Ovary (tissue), 9 donors: ENCODE results near the gene MSX2. TPM values are rescaled to one million over a fixed set of nuclear protein-coding genes. Genes with fewer than 3 reads are reported as not detected.
A peak's percentile ranks its signal among the peaks of the same experiment; 100 is the strongest.

Experiments
- DNase-seq, 5 donors: peaks; one replicate each; pipeline ENCODE4 v3.0.0-alpha.2; 2019 to 2020
- H3K27ac ChIP-seq, 2 donors: fragments of 200-600 bp; one replicate each; pipeline versions ENCODE4 v1.5.1 to v1.8.0; 2019 to 2022
- H3K27me3 ChIP-seq: fragments of 200-600 bp; one replicate; pipeline ENCODE4 v1.8.0; 2022
- H3K36me3 ChIP-seq: fragments of 200-600 bp; sonication (generic); one replicate; pipeline ENCODE4 v1.5.1; 2019
- H3K4me1 ChIP-seq: one replicate; pipeline ENCODE4 v1.8.1; 2013; ENCODE audit warnings: mild to moderate bottlenecking, moderate library complexity; ENCODE audit not compliant: insufficient read depth
- H3K4me3 ChIP-seq: fragments of 200-600 bp; sonication (generic); one replicate; pipeline ENCODE4 v1.5.1; 2017
- H3K9me3 ChIP-seq, 2 donors: fragments of 200-600 bp in 1 of 2; sonication (generic) in 1 of 2; one replicate each; pipeline versions ENCODE4 v1.5.1 to v1.8.1; 2013 to 2019; ENCODE audit warnings: mild to moderate bottlenecking in 1 of 2, moderate library complexity in 1 of 2
- EP300 ChIP-seq: sonication (generic); formaldehyde crosslinking; IDR thresholded peaks from one replicate; pipeline ENCODE4 v1.6.1; 2017; ENCODE audit warnings: antibody characterized with exemption
- POLR2A ChIP-seq: fragments of 450-650 bp; IDR thresholded peaks from one replicate; pipeline ENCODE4 v1.6.1; 2017; ENCODE audit warnings: antibody characterized with exemption, mild to moderate bottlenecking, moderate library complexity
- WGBS, 3 donors: extraction: QIAGEN DNeasy Blood & Tissue Kit in 1 of 3; methylation state at CpG; one replicate each; pipeline versions ENCODE4 v1.1.5 to v1.1.7; 2013 to 2017; 5-methylcytosine and 5-hydroxymethylcytosine counted together
- intact Hi-C, 4 donors: fragments of 100-400 bp; cut with DNase I; formaldehyde crosslinking; loops; one replicate each; pipeline versions ENCODE4 v1.11.0 to v1.15.1; 2022 to 2023
- polyA plus RNA-seq, 2 donors: library from polyadenylated mRNA; stranded (reverse); fragments of 200-250 nt in 1 of 2; fragments of 350-450 nt in 1 of 2; fragmentation: Illumina TruSeq in 1 of 2; extraction: RNeasy Lipid Tissue Mini Kit (QIAGEN cat#74804) in 1 of 2; gene quantifications; one replicate each; pipeline ENCODE4 v1.2.3, GENCODE V29; 2013 to 2014
- total RNA-seq, 7 donors: library from RNA; depleted of rRNA in 2 of 7; stranded (reverse); fragments of >200 nt in 2 of 7; fragmentation: NEBNext Ultra II Directional in 3 of 7; extraction: Animal tissue kit (Norgen Biotek cat#: 25700) in 3 of 7; gene quantifications; one replicate each; pipeline versions ENCODE4 v1.1.0 to v1.2.4, GENCODE V29; 2016 to 2023
- TF ChIP-seq, protein P1 (sequence below), 3 donors: fragments of 450-650 bp in 2 of 3; fragments of 200-600 bp in 1 of 3; IDR thresholded peaks; one replicate each; pipeline versions ENCODE4 v1.5.1 to v1.8.0; 2016 to 2022; ENCODE audit warnings: antibody characterized with exemption in 3 of 3, mild to moderate bottlenecking in 1 of 3
- donor health status: DM: no; HTN: no; CAD: no; lungs with moderate emphysema.
- donor health status: DM: no; HTN: no; CAD: no.
- donor health status: Bipolar disorder and iron deficiency.
- donor health status: DM: yes; HTN: yes; CAD: no.
- donor health status: DM: no; HTN: no; CAD: no.
- donor health status: DM: yes; HTN: yes; CAD: no.

The MSX2 gene
- total and polyA plus RNA-seq, 9 donors: 0.24 to 0.83 (median 0.47) TPM; not detected in 3

GRCh38 chr5:174750711-174751110 is 26.3 kb downstream of the MSX2 start:
- Histone ChIP-seq H3K4me1 (no peaks in the 10 kb centered on the region), H3K9me3 (no peaks in the 10 kb centered on the region), H3K36me3 (no peaks in the 10 kb centered on the region), H3K27ac (no peak overlapping the region), H3K27me3 (no peaks in the 10 kb centered on the region), H3K4me3 (peak overlapping the region; percentile 20)
- DNase-seq: no peak
- no peak for TF ChIP-seq EP300
- TF ChIP-seq, protein P1, sequence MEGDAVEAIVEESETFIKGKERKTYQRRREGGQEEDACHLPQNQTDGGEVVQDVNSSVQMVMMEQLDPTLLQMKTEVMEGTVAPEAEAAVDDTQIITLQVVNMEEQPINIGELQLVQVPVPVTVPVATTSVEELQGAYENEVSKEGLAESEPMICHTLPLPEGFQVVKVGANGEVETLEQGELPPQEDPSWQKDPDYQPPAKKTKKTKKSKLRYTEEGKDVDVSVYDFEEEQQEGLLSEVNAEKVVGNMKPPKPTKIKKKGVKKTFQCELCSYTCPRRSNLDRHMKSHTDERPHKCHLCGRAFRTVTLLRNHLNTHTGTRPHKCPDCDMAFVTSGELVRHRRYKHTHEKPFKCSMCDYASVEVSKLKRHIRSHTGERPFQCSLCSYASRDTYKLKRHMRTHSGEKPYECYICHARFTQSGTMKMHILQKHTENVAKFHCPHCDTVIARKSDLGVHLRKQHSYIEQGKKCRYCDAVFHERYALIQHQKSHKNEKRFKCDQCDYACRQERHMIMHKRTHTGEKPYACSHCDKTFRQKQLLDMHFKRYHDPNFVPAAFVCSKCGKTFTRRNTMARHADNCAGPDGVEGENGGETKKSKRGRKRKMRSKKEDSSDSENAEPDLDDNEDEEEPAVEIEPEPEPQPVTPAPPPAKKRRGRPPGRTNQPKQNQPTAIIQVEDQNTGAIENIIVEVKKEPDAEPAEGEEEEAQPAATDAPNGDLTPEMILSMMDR (IDR thresholded peaks at IDR 0.05): no peak
- 0 to 1% (median 1%) methylated on average over 3 of the region's 3 CpGs for WGBS, 3 donors
- intact Hi-C loops: no loop called here

DNA sequence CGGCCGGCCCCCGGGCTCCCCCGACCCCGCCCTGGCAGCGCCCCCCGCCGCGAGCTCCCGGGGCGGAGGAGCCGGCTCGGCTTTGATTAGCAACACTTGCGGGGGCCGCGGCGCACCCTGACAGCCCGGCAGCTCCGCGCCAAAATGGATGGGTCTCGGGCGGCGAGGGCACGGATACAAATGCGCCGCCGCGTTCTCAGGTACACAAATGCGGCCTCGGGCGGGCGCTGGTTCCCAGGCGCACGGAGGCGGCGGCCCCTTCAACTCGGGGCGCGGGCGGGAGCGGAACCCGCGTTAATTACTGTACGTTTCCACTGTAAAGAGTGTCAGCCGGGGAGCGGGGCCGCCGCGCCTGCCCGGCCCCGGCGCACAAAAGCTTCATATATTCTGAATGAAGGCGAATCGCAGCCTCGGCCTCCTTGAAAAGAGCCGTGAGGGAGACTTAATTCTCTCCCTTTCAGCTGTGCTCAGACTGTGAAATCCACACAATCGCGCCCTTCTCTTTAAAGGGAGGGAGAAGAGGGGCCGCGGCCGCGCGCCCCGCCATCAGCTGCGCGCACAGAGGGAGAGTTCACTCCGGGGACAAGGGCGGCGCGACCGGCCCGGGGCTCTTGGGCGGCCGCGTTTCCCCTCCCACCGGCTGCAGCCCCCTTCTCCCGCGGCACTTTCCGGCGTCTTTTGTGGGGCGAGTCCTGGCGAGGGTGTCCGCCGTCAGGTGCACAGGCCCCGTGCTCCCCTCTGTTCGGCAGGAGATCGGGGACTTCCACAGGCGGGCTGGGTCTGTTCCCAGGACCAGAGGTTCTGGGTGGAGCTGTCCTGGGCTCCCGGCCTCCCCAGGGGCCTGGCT is 27.0 kb downstream of the MSX2 start:
- H3K4me3 ChIP-seq: peak overlapping the region; percentile 20
- no peak for DNase-seq
- TF ChIP-seq POLR2A (no peak), EP300 (no peak)
- TF ChIP-seq, protein P1 (IDR thresholded peaks at IDR 0.05): no peak
- intact Hi-C loops: no loop called here
- H3K4me1 ChIP-seq: no peaks in the 10 kb centered on the region
- 1% methylated on average over 84 to 89 of the region's 89 CpGs for WGBS, 3 donors
- no peaks in the 10 kb centered on the region for H3K36me3 ChIP-seq
- no peak overlapping the region for H3K27ac ChIP-seq
- H3K9me3 ChIP-seq: no peaks in the 10 kb centered on the region
- H3K27me3 ChIP-seq: no peaks in the 10 kb centered on the region

DNA sequence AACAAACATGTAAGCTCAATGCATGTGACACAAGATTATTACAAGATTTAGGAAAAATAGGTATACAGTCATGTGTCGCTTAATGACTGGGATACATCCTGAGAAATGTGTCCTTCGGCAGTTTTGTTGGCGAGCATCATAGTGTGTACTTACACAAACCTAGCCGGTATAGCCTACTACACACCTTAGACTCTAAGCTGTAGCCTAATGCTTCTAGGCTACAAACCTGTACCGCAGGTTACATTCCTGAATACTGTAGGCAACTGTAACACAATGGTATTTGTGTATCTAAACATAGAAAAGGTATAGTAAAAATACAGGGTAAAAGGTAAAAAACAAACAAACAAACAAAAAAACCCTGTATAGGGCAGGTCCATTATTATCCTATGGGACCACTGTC is 27.7 kb downstream of the MSX2 start:
- H3K36me3 ChIP-seq: no peaks in the 10 kb centered on the region
- no peaks in the 10 kb centered on the region for H3K9me3 ChIP-seq
- TF ChIP-seq, protein P1 (IDR thresholded peaks at IDR 0.05): no peak
- intact Hi-C loops: no loop called here
- H3K4me1 ChIP-seq: no peaks in the 10 kb centered on the region
- WGBS, 3 donors: 88 to 91% (median 90%) methylated on average over 5 of the region's 5 CpGs
- H3K27me3 ChIP-seq: no peaks in the 10 kb centered on the region
- DNase-seq: no peak
- no peak overlapping the region for H3K27ac ChIP-seq
- H3K4me3 ChIP-seq: no peak overlapping the region

DNA sequence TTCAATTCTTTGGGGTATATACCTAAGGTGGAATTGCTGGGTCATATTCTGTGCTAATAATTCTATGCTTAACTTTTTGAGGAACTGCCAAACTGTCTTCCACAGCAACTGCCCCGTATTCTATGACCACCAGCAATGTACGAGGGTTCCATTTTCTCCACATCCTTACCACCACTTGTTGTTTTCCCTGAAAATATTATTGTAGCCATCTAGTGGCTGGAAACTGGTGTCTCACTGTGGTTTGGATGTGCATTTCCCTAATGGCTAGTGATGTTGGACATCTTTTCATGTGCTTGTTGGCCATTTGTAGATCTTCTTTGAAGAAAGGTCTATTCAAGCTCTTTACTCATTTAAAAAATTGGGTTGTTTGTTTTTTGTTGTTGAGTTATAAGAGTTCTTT is 30.7 kb downstream of the MSX2 start:
- H3K9me3 ChIP-seq: no peaks in the 10 kb centered on the region
- intact Hi-C loops: no loop called here
- H3K4me1 ChIP-seq: no peaks in the 10 kb centered on the region
- H3K4me3 ChIP-seq: no peak overlapping the region
- no peaks in the 10 kb centered on the region for H3K27me3 ChIP-seq
- no peaks in the 10 kb centered on the region for H3K36me3 ChIP-seq
- H3K27ac ChIP-seq: no peak overlapping the region
- no peak for DNase-seq
- TF ChIP-seq EP300: no peak
- TF ChIP-seq POLR2A: no peak
- TF ChIP-seq, protein P1 (IDR thresholded peaks at IDR 0.05): no peak
- WGBS, 3 donors: 47 to 58% (median 50%) methylated on average over 2 of the region's 2 CpGs
